Muscle of leg (tissue), 11 donors: ENCODE data around the gene FASLG. TPM values are rescaled to one million over a fixed set of nuclear protein-coding genes. Genes with fewer than 3 reads are reported as not detected.

ENCODE experiments used
- DNase-seq: peaks from one replicate; pipeline ENCODE4 v3.0.0; 2013
- H3K27ac ChIP-seq: one replicate; pipeline ENCODE4 v1.5.1; 2013; ENCODE audit warnings: mild to moderate bottlenecking, low read length, control low read depth
- H3K27me3 ChIP-seq: one replicate; pipeline ENCODE4 v1.6.1; 2013; ENCODE audit warnings: low read length; ENCODE audit not compliant: control insufficient read depth, insufficient read depth
- H3K36me3 ChIP-seq: one replicate; pipeline ENCODE4 v1.6.1; 2013; ENCODE audit warnings: low read length; ENCODE audit not compliant: control insufficient read depth, insufficient read depth
- H3K4me1 ChIP-seq: one replicate; pipeline ENCODE4 v1.6.1; 2013; ENCODE audit warnings: low read length; ENCODE audit not compliant: control insufficient read depth, insufficient read depth
- H3K4me3 ChIP-seq: one replicate; pipeline ENCODE4 v1.5.1; 2013; ENCODE audit warnings: low read length, control low read depth
- H3K9me3 ChIP-seq: replicated peaks from 2 replicates; pipeline ENCODE4 v1.6.1; 2013; ENCODE audit warnings: low read depth, low read length; ENCODE audit not compliant: control insufficient read depth
- WGBS: methylation state at CpG from one replicate; pipeline ENCODE4 v1.1.5; 2013; ENCODE audit warnings: missing lambda C conversion rate; ENCODE audit not compliant: insufficient coverage; 5-methylcytosine and 5-hydroxymethylcytosine counted together
- polyA plus RNA-seq, 8 donors: library from polyadenylated mRNA; unstranded; fragments of 120-200 nt; gene quantifications; one replicate each; pipeline versions ENCODE4 v1.2.1 to v1.2.3, GENCODE V29; 2013; ENCODE audit warnings: inconsistent platforms in 1 of 8, low replicate concordance in 1 of 8; ENCODE audit not compliant: insufficient read length in 8 of 8, insufficient read depth in 1 of 8
- total RNA-seq: library from RNA; stranded (reverse); fragments of 120-200 nt; gene quantifications from one replicate; pipeline ENCODE4 v1.2.4, GENCODE V29; 2013

Gene FASLG
- total and polyA plus RNA-seq, 9 donors: 0.09 to 0.16 (median 0.12) TPM; not detected in 1

- Histone ChIP-seq H3K27me3 (no peaks in the 10 kb centered on the region), H3K36me3 (no peaks in the 10 kb centered on the region), H3K9me3 (no peaks in the 10 kb centered on the region), H3K4me1 (no peaks in the 10 kb centered on the region), H3K4me3 (no peak overlapping the region), H3K27ac (no peak overlapping the region)
- peak; percentile 5 for DNase-seq
- 61% methylated on average over 3 of the region's 3 CpGs for WGBS
These were observed 40.2 kb downstream of the FASLG start for GRCh38 chr1:172699111-172699510.

- Histone ChIP-seq H3K4me3 (no peak overlapping the region), H3K36me3 (no peaks in the 10 kb centered on the region), H3K9me3 (no peaks in the 10 kb centered on the region), H3K4me1 (no peaks in the 10 kb centered on the region), H3K27ac (no peak overlapping the region), H3K27me3 (no peaks in the 10 kb centered on the region)
- WGBS: 59% methylated on average over 3 of the region's 4 CpGs
- DNase-seq: peak; percentile 15
These were observed 40.9 kb downstream of the FASLG start for GRCh38 chr1:172699695-172700227.

- H3K27me3 ChIP-seq: no peaks in the 10 kb centered on the region
- H3K4me1 ChIP-seq: no peaks in the 10 kb centered on the region
- no peak overlapping the region for H3K4me3 ChIP-seq
- no peaks in the 10 kb centered on the region for H3K9me3 ChIP-seq
- no CpG with 5 or more reads among the region's 3 CpGs for WGBS
- H3K36me3 ChIP-seq: no peaks in the 10 kb centered on the region
- no peak for DNase-seq
- H3K27ac ChIP-seq: no peak overlapping the region
These were observed 41.7 kb downstream of the FASLG start for GRCh38 chr1:172700556-172700955.

- no peak for DNase-seq
- Histone ChIP-seq H3K27ac (no peak overlapping the region), H3K9me3 (no peaks in the 10 kb centered on the region), H3K36me3 (no peaks in the 10 kb centered on the region), H3K4me1 (no peaks in the 10 kb centered on the region), H3K4me3 (no peak overlapping the region), H3K27me3 (no peaks in the 10 kb centered on the region)
- 20% methylated on average over 1 of the region's 1 CpG for WGBS
These were observed 45.1 kb downstream of the FASLG start for GRCh38 chr1:172704001-172704400.

GRCh38 chr1:172704420-172705210 is 45.7 kb downstream of the FASLG start:
- Histone ChIP-seq H3K27me3 (no peaks in the 10 kb centered on the region), H3K27ac (no peak overlapping the region), H3K4me3 (no peak overlapping the region), H3K9me3 (no peaks in the 10 kb centered on the region), H3K4me1 (no peaks in the 10 kb centered on the region), H3K36me3 (no peaks in the 10 kb centered on the region)
- no peak for DNase-seq
- WGBS: no CpG with 5 or more reads among the region's 2 CpGs

GRCh38 chr1:172708452-172708851 is 49.5 kb downstream of the FASLG start:
- no peak overlapping the region for H3K27ac ChIP-seq
- no peak for DNase-seq
- H3K36me3 ChIP-seq: no peaks in the 10 kb centered on the region
- no peak overlapping the region for H3K4me3 ChIP-seq
- WGBS: no CpG with 5 or more reads among the region's 2 CpGs
- no peaks in the 10 kb centered on the region for H3K27me3 ChIP-seq
- H3K9me3 ChIP-seq: no peaks in the 10 kb centered on the region
- H3K4me1 ChIP-seq: no peaks in the 10 kb centered on the region

GRCh38 chr1:172711558-172711957 is 52.7 kb downstream of the FASLG start:
- Histone ChIP-seq H3K9me3 (no peaks in the 10 kb centered on the region), H3K4me3 (no peak overlapping the region)
- 100% methylated on average over 1 of the region's 1 CpG for WGBS

GRCh38 chr1:172713466-172713865 is 54.6 kb downstream of the FASLG start:
- DNase-seq: no peak

More at GRCh38 chr1:172711558-172711957, 52.7 kb downstream of the FASLG start:
- H3K27ac ChIP-seq: no peak overlapping the region
- no peak for DNase-seq
- H3K36me3 ChIP-seq: no peaks in the 10 kb centered on the region
- no peaks in the 10 kb centered on the region for H3K4me1 ChIP-seq
- H3K27me3 ChIP-seq: no peaks in the 10 kb centered on the region

More at GRCh38 chr1:172713466-172713865, 54.6 kb downstream of the FASLG start:
- no peak overlapping the region for H3K4me3 ChIP-seq
- H3K36me3 ChIP-seq: no peaks in the 10 kb centered on the region
- H3K4me1 ChIP-seq: no peaks in the 10 kb centered on the region
- no peak overlapping the region for H3K27ac ChIP-seq
- no peaks in the 10 kb centered on the region for H3K9me3 ChIP-seq
- no peaks in the 10 kb centered on the region for H3K27me3 ChIP-seq

Other genes with a start within 250 kb of the FASLG start
- 105 TPM for gene C1orf105, start 238.4 kb upstream of the FASLG start, total RNA-seq
- 100 to 1,000 TPM in 3 of 8 donors, 10 to 100 TPM in 5; 85.2 to 174 (median 97.6) TPM for gene C1orf105, start 238.4 kb upstream of the FASLG start, polyA plus RNA-seq
- gene PIGC, start 215.0 kb upstream of the FASLG start, total RNA-seq: 23.0 TPM
- gene PIGC, start 215.0 kb upstream of the FASLG start, polyA plus RNA-seq: 10 to 100 TPM; 22.7 to 31.6 (median 26.1) TPM
- 40.2 TPM for gene SUCO, start 126.0 kb upstream of the FASLG start, total RNA-seq
- 10 to 100 TPM; 25.4 to 47.4 (median 34.5) TPM for gene SUCO, start 126.0 kb upstream of the FASLG start, polyA plus RNA-seq